ENCODE results near the gene CPE.
A peak's percentile ranks its signal among the peaks of the same experiment; 100 is the strongest.
"Not testable (repeated sequence)": the region's sequence is repeated elsewhere in the genome, so short reads cannot be mapped to it uniquely, and the experiment has no call there.

Gene CPE

DNA sequence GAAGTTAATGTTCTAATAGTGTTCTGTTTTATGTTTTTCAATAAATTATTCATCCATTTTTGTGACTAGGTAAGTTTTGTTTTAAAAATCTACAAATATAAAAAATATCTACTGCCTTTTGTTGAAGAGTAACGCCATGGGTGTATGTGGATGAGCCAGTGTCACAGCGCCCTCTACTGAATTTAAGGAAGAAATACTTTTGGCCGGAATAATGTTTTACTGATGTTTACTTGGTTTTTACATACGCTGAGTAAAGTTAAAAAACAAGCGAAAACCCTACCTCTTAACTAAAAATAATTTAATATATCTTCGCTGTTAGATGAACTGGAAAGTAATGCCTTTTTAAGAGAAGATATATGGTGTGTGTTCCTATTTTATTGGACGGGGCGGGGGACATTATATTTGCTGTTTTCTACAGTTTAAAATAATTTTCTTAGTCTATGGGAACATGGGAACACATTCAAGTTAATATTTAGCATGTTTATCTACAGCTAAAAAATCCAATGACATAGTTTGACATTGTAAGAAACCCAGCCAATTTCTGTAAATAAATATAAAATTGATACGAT is 86.1 kb downstream of the CPE start:
- no peak for DNase-seq (ENCODE audit: low read depth)

- no peak for DNase-seq (ENCODE audit: low read depth)
Observed at GRCh38 chr4:165470009-165470408, 91.2 kb downstream of the CPE start.

- no peak for DNase-seq (ENCODE audit: low read depth)
Observed at GRCh38 chr4:165472943-165473676, 94.3 kb downstream of the CPE start.

GRCh38 chr4:165474784-165475705 is 96.2 kb downstream of the CPE start:
- no peak for DNase-seq (ENCODE audit: low read depth)

DNA sequence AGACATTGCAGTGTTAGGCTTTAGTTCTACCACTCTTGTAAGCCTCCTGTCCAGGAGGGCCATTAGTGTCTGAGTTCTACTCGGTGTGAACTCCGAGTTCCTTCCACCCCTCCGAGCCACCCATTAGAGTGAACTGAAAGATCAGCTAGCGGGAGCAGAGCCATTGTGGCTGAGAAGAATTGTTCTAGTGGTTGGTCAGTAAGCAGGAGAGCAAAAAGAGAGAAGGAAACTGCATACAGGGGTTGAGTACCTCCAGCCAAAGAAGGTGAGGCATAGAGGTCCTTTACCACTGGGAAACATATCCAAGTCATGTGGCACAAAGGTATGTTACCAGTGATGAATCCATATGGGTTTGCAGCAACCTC is 96.9 kb downstream of the CPE start:
- no peak for DNase-seq (ENCODE audit: low read depth)

DNA sequence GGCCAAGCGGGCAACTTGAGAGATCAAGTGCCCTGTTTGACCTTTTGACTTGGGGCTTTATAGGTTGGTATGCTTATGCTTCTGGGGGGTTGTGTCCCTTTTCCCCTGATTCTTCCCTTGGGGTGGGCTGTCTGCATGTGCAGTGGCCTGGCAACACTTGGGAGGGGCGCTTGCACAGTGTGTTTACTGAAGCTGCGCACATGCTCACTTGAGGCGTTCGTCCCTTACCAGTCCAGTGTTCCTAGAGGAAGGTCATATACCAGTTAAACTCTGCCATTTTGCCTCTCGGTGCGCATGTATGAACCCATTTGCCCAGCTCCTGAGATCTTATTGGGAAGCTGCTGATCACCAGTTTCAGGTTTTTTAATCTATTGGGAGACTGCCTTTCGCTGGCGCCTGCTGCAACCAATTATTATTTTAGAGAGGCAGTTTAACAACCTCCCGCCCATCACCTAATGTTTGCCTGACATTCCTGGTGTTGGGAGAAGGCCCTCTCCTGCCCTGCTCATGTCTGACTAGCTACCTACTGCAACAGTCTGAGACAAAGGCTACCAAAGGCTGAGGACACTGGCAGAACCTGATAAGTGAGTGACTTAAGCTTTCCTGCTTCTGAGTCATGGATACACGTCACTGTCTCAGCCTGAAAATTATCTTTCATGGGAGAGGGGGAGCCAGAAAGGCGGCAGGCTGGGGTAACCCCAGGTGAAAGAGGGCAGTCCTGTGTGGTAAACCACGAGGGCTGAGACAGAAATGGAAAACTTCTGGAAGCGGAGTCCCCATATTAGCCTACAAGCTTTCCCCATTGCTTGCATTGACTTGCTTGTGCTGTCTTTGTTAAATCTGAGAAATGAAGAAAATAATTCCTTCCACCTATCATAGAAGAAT is 97.6 kb downstream of the CPE start:
- DNase-seq (ENCODE audit: low read depth) = no peak

DNA sequence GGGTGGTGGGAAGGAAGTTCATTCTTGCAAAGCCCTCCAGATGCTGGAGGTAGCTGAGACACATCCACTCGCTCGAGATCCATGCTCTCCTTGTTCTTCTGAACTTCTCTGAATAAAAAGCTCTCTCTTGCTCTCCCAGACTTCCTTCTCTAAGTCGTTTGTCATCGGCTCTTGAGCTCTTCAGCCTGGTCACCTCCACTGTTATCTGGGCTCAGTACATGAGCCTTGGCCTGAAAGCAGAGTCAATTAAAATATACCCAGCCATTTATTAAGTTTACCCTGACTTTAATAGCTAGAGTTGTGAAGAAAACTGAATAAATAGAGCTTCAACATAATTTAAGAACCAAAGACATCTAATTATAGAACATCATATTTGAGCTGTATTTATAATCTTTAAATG is 99.0 kb downstream of the CPE start:
- DNase-seq (ENCODE audit: low read depth) = no peak

- no peak for DNase-seq (ENCODE audit: low read depth)
Observed at GRCh38 chr4:165478260-165478659, 99.5 kb downstream of the CPE start.

- no peak for DNase-seq (ENCODE audit: low read depth)
Observed at GRCh38 chr4:165481053-165481835, 102.4 kb downstream of the CPE start.

- DNase-seq (ENCODE audit: low read depth) = no peak
Observed at GRCh38 chr4:165489786-165490185, 111.0 kb downstream of the CPE start.

DNA sequence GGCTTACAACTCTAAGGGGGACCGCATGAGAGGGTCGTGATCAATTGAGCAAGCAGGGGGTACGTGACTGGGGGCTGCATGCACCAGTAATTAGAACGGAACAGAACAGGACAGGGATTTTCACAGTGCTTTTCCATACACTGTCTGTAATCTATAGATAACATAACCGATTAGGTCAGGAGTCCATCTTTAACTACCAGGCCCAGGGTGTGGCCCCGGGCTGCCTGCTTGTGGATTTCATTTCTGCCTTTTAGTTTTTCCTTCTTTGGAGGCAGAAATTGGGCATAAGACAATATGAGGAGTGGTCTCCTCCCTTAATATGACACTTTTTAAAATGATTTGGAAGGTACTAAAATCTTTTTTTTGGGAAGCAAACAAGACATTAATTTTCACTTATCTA is 113.8 kb downstream of the CPE start:
- DNase-seq (ENCODE audit: low read depth) = not testable (repeated sequence)

- DNase-seq (ENCODE audit: low read depth) = peak; percentile 42
Observed at GRCh38 chr4:165493359-165493758, 114.6 kb downstream of the CPE start.

DNA sequence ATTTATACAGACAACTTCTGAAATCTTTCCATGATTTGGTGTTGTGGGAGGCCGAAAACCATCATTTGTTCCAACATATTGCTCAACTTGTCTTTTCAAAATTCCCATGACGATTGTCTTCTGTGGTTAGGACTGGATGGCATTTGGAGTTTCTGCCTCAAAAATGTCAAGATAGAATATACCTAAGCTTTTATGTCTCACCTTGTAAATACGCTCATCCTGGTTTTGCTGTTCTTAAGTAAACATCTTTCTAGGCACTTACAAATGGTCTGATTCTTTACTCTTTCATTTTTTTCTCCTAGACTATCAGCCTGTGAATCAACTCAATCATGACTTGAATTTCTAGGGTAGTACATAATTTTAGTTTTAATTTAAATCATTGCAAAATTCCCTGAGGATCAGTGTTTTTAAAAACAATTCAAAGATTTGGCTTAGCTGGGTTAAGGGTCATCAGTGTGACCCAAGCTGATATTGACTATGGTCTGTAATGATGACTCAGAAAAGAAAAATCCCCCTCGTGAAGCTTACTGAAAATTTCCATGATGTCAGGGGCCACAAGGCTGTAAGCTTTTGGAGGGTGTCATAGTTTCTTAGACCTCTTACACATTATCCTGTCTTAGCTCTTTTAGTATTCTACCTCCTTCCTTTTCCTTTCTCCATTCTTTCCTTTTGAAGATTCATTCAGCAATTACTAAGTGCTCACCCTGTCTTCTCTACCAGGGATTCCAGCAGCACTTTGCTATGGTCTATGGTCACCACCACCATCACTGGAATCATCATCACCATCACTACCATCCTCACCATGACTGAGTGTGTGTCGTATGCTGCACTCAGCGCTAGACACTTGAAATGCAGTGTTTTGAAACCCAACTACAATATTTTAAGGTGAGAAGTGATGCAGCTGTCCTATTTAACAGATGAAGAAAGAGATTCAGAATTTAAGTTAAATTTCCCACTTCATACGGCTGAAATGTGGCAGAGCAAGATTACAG is 124.4 kb downstream of the CPE start:
- no peak for DNase-seq (ENCODE audit: low read depth)

GRCh38 chr4:165504184-165504583 is 125.4 kb downstream of the CPE start:
- DNase-seq (ENCODE audit: low read depth) = no peak

DNA sequence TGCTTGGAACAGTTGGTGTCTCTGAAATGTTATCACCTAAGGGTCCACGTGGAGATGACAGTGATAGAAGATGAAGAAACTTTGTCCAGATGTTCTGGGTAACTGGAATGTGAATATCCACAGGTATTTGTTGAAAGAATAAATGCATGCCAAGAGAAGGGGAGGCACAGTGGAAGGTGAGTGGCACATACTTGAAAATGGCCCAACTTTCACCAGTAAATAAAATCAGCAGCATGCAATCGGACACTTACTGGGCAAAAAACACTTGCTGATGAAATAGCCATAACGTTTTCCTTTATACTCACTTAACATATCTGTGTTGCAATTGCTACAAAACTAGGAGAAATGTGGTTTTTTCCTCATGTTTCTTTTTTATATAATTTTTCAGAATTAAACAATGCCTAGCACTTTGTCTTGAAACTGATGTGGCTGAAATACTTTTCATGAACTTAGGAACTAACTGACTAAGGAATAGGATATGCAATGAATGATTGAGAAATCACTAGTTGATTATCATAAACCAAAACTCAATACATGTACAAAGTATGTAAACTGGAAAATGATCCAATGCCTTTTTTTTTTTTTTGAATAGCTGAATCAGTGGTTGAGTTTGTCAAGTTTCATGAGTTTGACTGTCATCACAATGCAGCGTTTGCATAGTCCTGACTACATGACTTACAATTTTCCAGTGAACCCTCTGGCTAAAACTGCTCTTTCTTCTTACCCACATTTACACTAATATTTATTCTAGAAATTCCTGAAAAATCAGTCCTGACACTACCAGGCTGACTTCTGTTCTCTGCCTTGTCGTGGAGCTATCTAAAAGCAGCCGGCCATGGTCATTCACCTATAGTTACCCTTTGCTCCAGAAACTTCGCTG is 127.4 kb downstream of the CPE start:
- DNase-seq (ENCODE audit: low read depth) = no peak

GRCh38 chr4:165506849-165507248 is 128.0 kb downstream of the CPE start:
- no peak for DNase-seq (ENCODE audit: low read depth)

DNA sequence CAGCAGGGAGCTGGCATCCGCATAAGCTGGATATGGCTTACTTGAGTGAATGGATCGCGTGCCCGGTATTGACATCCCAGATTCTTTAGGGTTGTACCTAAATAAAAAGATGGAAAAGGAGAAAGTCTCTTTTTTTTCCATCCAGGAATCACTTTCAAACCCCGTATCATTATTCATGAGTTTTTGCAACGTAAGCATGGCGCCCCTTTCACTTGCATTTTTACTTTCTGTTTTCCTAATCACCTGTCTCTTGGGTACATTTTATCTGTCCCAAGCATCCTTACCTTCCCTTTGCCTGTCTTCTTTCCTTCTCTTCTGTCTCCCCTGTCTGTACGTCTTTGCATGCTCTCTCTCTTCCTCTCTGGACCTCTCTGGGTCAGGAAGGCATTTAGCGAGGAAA is 128.6 kb downstream of the CPE start:
- no peak for DNase-seq (ENCODE audit: low read depth)

- no peak for DNase-seq (ENCODE audit: low read depth)
Observed at GRCh38 chr4:165508372-165509120, 129.7 kb downstream of the CPE start.
